UCSD-AML1 (cell line): ENCODE data around the gene ATPAF2.

ENCODE experiments used
- DNase-seq: peaks from one replicate; lab custom pipeline; 2025; ENCODE audit not compliant: unreplicated experiment; lab: John Stamatoyannopoulos, UW

The ATPAF2 gene

DNA sequence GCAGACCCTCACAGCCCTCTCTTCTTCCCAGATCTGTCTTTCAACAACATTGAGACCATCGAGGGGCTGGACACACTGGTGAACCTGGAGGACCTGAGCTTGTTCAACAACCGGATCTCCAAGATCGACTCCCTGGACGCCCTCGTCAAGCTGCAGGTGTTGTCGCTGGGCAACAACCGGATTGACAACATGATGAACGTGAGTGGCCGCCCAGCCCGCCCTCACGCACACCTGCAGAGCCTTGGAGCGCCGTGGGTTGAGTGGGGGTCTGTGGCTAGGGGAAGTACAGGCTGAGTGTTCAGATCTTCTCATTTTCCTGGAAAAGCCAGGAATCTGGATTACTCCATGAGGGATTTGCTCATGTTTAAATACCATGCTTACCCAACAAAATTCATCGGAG lies 51.1 kb downstream of the ATPAF2 start:
- DNase-seq, result no peak

DNA sequence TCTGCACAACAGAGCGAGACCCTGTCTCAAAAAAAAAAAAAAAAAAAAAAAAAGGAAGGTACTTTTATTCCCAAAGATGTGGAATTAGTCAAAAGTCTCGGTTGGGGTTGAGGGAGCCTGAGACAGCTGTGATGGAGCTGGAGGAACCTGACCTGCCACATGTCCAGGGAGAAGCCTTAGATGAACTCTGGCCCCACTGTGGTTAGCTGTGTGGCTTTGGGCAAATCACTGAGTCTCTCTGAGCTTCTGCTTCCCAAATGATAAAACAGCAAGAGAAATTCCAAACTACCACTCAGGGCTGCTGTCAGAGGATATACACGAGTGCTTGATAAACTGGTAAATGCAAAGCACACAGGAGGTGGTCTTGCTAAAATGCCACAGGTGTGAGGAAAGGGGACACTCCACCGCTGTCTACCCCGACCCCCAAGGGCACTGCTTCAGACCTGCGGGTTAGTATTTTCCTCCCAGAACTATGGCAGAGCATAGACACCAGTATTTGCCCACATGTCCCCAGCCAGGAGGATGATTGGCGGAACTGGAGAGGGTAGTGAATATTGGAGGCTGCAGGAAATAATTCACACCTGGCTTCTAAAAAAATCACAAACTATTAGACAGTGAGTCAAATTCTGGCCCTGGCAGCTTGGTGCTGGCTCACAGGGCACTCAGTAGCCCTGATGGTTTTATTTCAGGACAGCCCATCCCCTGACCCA lies 51.6 kb downstream of the ATPAF2 start:
- no peak for DNase-seq

DNA sequence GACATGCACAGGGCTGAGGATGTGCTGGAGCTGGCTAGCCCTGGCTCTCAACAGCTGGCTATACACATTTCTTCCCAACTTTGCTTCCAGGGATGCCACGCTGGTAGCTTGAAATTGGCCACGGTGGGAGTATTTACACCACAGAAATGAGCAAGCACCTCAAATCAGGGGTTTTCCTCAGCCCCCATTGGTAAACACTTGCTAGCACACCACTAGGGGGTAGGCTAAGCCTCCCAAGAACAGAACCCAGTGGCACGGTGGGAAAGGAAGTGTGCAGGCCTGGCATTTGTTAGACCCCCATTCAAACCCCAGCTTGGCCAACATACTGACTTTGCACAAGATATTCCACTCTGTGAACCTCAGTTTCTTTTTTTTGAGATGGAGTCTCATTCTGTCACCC lies 53.4 kb downstream of the ATPAF2 start:
- no peak for DNase-seq

DNA sequence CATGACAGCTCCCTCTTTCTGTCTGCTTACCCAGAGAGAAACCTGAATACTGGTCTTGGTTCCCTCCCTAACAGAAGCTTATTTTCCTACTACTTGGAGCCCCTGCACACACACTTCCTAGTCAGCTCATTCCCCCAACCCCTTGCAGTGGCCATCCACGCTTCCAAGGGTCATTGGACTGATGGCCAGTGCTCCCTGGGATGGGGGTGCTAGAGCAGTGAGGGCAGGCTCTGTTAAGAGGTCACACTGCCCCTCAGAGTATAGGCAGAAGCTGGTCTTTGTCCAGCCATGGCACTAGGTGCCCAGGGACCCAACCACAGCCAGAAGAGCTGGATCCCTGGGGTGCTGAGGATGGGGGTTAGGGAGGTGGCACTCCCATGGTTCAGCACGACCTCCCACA lies 53.8 kb downstream of the ATPAF2 start:
- DNase-seq, result no peak

GRCh38 chr17:17983776-17984175 lies 55.2 kb downstream of the ATPAF2 start:
- DNase-seq, result no peak

- no peak for DNase-seq
Observed at GRCh38 chr17:17983376-17983775, 55.6 kb downstream of the ATPAF2 start.

- DNase-seq, result no peak
Observed at GRCh38 chr17:17982801-17983200, 56.2 kb downstream of the ATPAF2 start.

DNA sequence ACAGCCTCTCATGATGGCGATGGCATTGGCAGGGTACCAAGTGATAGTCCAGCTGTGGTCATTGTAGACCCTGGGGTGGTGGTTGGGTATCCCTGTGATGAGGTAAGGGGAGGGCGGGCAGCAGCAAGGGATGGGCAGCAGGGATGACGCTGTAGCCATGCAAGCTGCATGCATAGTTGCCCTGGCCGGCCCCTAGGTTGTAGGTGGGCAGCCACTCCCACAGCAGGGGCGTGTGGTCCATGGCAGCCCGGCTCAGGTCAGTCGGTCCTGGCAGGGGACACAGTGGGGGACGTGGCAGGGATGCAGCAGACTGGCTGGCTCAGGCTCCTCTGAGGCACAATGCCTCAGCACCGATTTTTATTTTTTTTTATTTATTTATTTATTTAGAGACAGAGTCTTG lies 57.6 kb downstream of the ATPAF2 start:
- DNase-seq, result no peak

DNA sequence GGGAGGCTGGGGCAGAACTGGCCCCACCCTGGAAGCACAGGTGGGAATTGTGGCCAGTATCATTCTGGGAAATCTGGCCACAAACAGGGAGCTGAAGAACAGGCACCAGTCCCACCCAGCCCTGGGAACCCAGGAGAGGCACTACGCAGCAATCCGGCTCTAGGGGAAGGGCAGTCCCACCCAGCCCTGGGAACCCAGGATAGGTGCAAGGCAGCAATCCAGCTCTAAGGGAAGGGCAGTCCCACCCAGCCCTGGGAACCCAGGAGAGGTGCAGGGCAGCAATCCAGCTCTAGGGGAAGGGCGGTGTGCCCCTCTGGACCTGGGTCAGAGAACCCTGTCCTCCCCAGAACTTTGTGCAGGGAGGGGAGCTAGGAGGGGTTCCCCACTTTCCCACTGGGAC lies 59.2 kb downstream of the ATPAF2 start:
- no peak for DNase-seq

DNA sequence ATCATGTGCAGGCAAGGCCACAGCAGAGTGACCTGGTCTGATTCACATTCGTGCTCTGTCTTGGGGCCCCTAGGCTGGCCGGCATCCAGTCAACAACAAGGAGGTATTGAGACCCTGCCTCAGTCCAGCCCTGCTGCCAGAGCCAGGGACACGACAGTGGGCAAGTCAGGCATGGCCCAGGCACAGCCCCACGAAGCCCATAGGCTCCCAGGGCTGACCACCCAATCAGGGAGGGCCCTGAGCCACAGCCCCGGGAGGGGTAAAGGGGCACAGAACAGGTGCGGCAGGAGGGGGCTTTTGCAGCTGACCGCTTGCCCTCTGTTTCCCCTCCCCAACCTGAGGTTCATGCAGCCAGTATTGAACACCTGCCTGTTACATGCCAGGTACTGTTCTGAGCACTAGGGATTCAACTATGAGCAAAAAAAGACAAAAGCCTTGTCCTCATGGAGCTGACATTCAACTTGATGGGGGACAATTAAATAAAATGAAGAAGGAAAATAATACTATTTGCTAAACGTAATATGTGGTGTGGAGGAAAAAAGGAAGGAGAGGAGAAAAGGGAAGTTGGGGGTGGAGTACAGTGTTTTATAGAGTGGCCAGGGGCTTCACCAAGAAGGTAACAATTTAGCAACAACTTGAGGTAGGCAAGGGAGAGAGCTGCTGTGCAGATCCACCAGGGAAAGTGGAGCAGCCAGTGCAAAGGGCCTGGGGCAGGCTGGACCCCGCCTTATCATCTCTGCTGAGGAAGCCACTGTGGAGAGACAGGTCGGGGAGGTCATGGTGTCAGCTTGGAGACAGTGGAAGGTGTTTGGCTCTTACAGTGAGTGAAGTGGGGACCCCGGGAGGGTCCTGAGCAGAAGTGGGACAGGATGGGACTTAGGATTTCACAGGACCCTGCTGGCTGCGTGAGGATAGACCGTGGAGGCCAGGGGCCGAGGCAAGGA lies 60.2 kb downstream of the ATPAF2 start:
- DNase-seq, result no peak

- no peak for DNase-seq
Observed at GRCh38 chr17:17976931-17977570, 61.9 kb downstream of the ATPAF2 start.

DNA sequence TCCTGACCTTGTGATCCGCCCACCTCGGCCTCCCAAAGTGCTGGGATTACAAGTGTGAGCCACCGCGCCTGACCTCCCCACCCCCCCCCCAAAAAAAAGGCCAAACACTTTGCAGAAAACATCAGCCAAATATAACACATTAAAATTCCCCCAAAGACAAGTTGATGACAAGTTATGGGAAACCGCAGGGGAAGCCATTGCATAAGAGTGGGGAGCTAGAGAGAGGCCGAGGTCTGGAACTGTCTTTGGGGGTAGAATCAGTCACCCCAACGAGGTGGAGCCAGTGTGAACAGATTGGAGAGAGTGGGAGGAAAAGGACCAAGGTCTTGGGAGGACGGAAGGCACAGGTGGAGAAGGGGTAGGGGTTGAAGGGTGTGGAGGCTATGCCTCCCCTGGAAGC lies 63.5 kb downstream of the ATPAF2 start:
- DNase-seq, result no peak

GRCh38 chr17:17972952-17973254 lies 66.1 kb downstream of the ATPAF2 start:
- no peak for DNase-seq

GRCh38 chr17:17972126-17972951 lies 66.6 kb downstream of the ATPAF2 start, which contains the start of the genes DRC3 and TOM1L2:
TSS of gene DRC3 (plus strand) at chr17:17972862. CDS start at chr17:17977599, 4,737 bp downstream.
TSS of gene TOM1L2 (minus strand) at chr17:17972400. CDS start at chr17:17972313, 87 bp downstream.
- peak; percentile 100 for DNase-seq

GRCh38 chr17:17971431-17972125 lies 67.4 kb downstream of the ATPAF2 start:
- peak; percentile 43 for DNase-seq

DNA sequence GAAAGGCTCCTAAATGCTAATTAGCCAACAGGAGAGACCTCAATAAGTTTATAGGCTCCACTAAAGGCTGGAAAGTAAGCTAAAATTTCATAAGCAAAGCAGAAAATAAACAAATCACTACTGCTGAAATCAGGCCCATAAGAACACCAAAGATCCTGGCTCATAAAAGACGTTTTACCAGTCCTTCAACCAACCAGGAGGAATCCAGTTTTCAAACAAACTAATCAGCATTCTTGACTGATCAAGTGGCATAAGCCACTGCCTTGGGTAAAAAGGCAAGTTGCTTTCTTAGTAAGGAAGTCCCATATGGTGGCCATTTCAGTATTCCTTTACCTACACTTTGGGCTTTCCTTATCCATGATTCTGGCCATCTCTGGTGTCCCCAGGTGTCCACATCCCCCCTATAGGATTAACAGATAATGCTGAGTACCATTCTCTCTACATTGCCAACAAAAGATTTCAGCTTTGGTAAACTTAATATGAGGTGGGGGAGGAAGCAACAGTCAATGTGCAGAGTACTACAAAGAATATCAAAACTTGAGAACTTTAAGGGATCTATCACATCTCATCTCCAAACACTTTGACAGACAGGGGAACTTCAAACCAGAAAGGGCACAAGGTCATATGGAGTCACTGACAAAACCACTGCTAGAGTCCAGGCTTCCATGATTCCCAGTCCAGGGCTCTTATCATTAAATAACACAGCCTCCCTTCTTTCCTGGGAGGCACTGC lies 68.1 kb downstream of the ATPAF2 start:
- no peak for DNase-seq
